ENCODE measurements around the gene SIX2.

Gene SIX2

DNA sequence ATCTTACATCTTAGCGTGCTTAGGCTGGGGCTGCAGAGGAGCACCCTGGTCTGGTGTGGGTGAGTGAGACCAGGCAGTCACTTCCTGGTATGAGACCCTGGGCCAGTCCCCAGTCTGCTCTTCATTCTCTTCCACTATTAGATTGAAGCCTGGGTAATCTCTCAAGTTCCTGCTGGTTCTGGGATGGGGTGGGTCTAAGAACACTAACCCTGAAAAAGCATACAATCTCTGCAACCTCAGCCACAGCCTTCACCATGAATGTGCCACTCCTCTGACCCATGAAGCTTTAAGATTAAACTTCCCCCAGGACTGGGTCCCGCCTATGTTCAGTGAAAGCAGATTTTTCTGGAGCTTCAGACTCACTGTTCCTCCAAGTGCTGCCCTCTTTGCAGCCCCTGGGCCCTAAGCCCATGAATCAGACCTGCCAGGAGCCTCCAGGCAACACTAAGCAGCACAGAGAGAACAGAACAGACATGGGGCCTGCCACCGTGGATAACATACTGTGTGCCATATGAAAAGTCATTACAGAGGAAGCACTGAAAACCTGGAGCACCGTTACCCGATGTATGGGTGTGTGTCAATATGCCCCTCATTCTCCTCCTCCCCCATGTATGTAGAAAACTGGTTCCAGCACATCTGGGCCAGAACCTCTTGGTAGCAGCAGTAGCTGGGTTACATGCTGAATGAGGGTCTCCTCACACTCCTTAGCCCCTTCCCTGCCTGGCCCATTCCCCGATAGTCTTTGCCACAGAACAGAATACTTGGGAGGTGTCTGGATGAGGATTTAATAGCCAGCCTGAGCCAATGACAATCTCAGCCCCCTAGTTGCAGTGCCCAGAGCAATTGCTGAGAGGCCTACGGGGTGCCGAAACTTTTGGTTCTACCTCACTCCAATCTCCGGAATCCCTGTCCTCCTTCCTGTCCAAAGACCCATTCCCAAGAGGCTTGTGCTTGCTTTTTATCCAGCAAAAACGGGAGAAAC is 2.7 kb upstream of the SIX2 start:
- Histone ChIP-seq H3K9me3 (no peaks in the 10 kb centered on the region), H3K27ac (no peak overlapping the region), H3K4me1 (ENCODE audit: control insufficient read depth in 1 of 2, insufficient read depth in 1 of 2, low read depth in 1 of 2, low read length in 1 of 2) (peaks cover 13 to 35% of the 10 kb centered on the region in 2 experiments), H3K36me3 (no peaks in the 10 kb centered on the region), H3K4me3 (ENCODE audit: low read depth in 1 of 2, low read length in 1 of 2) (no peak overlapping the region), H3K27me3 (peaks cover 100% of the 10 kb centered on the region)
- TF ChIP-seq, protein P1, sequence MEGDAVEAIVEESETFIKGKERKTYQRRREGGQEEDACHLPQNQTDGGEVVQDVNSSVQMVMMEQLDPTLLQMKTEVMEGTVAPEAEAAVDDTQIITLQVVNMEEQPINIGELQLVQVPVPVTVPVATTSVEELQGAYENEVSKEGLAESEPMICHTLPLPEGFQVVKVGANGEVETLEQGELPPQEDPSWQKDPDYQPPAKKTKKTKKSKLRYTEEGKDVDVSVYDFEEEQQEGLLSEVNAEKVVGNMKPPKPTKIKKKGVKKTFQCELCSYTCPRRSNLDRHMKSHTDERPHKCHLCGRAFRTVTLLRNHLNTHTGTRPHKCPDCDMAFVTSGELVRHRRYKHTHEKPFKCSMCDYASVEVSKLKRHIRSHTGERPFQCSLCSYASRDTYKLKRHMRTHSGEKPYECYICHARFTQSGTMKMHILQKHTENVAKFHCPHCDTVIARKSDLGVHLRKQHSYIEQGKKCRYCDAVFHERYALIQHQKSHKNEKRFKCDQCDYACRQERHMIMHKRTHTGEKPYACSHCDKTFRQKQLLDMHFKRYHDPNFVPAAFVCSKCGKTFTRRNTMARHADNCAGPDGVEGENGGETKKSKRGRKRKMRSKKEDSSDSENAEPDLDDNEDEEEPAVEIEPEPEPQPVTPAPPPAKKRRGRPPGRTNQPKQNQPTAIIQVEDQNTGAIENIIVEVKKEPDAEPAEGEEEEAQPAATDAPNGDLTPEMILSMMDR (IDR thresholded peaks at IDR 0.05), result no peak

DNA sequence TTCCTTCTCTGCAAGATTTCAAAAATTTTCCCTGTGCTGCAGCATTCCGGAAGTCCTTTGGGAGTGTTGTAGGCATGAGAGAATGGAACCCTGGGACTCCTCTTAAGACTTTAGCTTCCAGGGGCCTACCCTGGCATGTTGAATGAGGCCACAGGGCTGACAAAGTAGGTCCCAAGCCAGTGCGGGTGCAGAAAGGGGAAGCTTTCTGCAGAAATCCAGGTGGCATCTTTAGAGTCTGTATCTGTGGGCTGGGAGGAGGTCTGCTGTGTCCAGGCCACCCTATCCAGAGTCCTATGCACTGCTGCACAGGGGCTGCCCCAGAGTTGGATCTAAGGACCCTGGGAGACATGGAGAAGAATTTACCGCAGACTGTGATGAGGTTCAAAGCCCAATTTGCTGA is 1.9 kb upstream of the SIX2 start:
- Histone ChIP-seq H3K4me3 (ENCODE audit: low read depth in 1 of 2, low read length in 1 of 2) (no peak overlapping the region), H3K9me3 (no peaks in the 10 kb centered on the region), H3K27me3 (peaks cover 100% of the 10 kb centered on the region), H3K36me3 (no peaks in the 10 kb centered on the region), H3K4me1 (ENCODE audit: control insufficient read depth in 1 of 2, insufficient read depth in 1 of 2, low read depth in 1 of 2, low read length in 1 of 2) (peaks cover 13 to 35% of the 10 kb centered on the region in 2 experiments), H3K27ac (no peak overlapping the region)
- TF ChIP-seq, protein P1 (IDR thresholded peaks at IDR 0.05), result no peak

GRCh38 chr2:45010702-45011012 is 1.4 kb upstream of the SIX2 start:
- TF ChIP-seq, protein P1 (IDR thresholded peaks at IDR 0.05), result no peak
- no peaks in the 10 kb centered on the region for H3K36me3 ChIP-seq
- no peaks in the 10 kb centered on the region for H3K9me3 ChIP-seq
- H3K27me3 ChIP-seq, result peaks cover 100% of the 10 kb centered on the region
- H3K27ac ChIP-seq, result no peak overlapping the region
- H3K4me1 ChIP-seq (ENCODE audit: control insufficient read depth in 1 of 2, insufficient read depth in 1 of 2, low read depth in 1 of 2, low read length in 1 of 2), result peaks cover 13 to 35% of the 10 kb centered on the region in 2 experiments
- no peak overlapping the region for H3K4me3 ChIP-seq (ENCODE audit: low read depth in 1 of 2, low read length in 1 of 2)

GRCh38 chr2:45009928-45010701 is 863 bp upstream of the SIX2 start:
- H3K4me1 ChIP-seq (ENCODE audit: control insufficient read depth in 1 of 2, insufficient read depth in 1 of 2, low read depth in 1 of 2, low read length in 1 of 2), result peaks cover 13 to 35% of the 10 kb centered on the region in 2 experiments
- TF ChIP-seq, protein P1 (IDR thresholded peaks at IDR 0.05), result no peak
- H3K27ac ChIP-seq, result no peak overlapping the region
- H3K27me3 ChIP-seq, result peaks cover 100% of the 10 kb centered on the region
- no peaks in the 10 kb centered on the region for H3K36me3 ChIP-seq
- H3K9me3 ChIP-seq, result no peaks in the 10 kb centered on the region
- peak overlapping the region in 1 of 2 experiments; percentile 21 for H3K4me3 ChIP-seq (ENCODE audit: low read depth in 1 of 2, low read length in 1 of 2)

DNA sequence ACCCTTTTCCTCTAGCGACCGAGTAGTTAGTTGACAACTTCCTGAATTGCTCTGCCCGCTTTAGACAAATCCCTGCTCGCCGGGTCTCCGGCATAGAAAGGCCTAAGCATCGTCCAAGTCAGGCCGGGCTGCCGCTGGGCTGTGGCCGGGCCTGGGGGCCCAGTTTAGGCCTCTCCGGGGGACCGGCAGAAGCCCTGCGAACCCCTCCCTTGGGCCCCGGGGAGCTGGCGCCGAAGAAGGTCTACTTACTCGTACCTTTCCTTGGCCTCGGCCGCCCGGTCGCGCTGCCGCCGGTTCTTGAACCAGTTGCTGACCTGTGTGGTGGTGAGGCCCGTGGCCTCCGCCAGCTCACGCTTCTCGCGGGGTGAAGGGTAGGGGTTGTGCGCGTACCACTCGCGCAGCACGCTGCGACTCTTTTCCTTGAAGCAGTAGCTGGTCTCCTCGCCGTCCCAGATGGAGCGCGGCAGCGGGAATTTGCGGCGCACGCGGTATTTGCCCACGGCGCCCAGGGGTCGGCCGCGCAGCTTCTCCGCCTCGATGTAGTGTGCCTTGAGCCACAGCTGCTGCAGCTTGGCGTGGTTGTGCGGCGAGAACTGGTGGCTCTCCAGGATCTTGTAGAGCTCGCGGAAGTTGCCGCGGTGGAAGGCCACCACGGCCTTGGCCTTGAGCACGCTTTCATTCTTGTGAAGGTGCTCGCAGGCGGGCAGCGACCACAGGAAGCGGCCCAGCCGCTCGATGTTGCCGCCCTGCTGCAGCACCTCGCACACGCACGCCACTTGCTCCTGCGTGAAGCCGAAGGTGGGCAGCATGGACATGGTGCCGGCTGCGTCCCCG is 739 bp downstream of the SIX2 start:
- Histone ChIP-seq H3K4me1 (ENCODE audit: control insufficient read depth in 1 of 2, insufficient read depth in 1 of 2, low read depth in 1 of 2, low read length in 1 of 2) (peaks cover 13 to 28% of the 10 kb centered on the region in 2 experiments), H3K4me3 (ENCODE audit: low read depth in 1 of 2, low read length in 1 of 2) (peak overlapping the region; percentile 24 to 39), H3K9me3 (no peaks in the 10 kb centered on the region), H3K27ac (no peak overlapping the region), H3K36me3 (no peaks in the 10 kb centered on the region), H3K27me3 (peaks cover 100% of the 10 kb centered on the region)
- TF ChIP-seq, protein P1 (IDR thresholded peaks at IDR 0.05), result no peak
